Measurements from ENCODE around the gene RPL18A.

RPL18A gene

GRCh38 chr19:17841810-17842662, 17.7 kb upstream of the RPL18A start:
- in situ Hi-C loops (cut with MboI; ENCODE audit: low sequenced_read_pairs) = no loop called here

GRCh38 chr19:17842663-17843291, 16.9 kb upstream of the RPL18A start:
- in situ Hi-C loops (cut with MboI; ENCODE audit: low sequenced_read_pairs) = no loop called here

GRCh38 chr19:17843292-17843827, 16.4 kb upstream of the RPL18A start:
- in situ Hi-C loops (cut with MboI; ENCODE audit: low sequenced_read_pairs) = no loop called here

GRCh38 chr19:17843908-17844490, 15.7 kb upstream of the RPL18A start:
- in situ Hi-C loops (cut with MboI; ENCODE audit: low sequenced_read_pairs) = no loop called here

DNA sequence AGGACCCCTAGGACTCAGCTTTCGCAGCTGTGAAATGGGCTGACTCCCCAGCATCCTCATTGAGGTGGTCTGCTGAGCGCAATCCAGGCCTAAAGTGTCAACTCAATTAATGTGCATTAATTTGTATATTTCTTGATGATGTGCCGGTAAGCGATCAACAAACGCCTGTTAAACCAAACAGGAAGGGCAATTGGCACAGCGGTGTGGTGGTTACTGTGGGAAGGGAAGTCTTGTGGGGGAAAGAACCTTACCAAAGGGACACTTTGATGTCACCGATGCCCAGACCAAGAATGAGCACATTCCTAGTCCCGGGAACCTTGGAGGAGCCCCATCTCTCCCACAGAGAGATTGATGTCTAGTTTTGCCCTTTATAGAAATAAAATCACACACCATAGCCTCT, 13.6 kb upstream of the RPL18A start:
- in situ Hi-C loops (cut with MboI; ENCODE audit: low sequenced_read_pairs) = no loop called here

- in situ Hi-C loops (cut with MboI; ENCODE audit: low sequenced_read_pairs) = no loop called here
Observed at GRCh38 chr19:17847538-17848366, 12.0 kb upstream of the RPL18A start, which contains the start of gene JAK3. TSS of gene JAK3 (minus strand) at chr19:17847982. CDS start at chr19:17844417, 3,565 bp downstream.

GRCh38 chr19:17848595-17849292, 11.0 kb upstream of the RPL18A start:
- in situ Hi-C loops (cut with MboI; ENCODE audit: low sequenced_read_pairs) = no loop called here

DNA sequence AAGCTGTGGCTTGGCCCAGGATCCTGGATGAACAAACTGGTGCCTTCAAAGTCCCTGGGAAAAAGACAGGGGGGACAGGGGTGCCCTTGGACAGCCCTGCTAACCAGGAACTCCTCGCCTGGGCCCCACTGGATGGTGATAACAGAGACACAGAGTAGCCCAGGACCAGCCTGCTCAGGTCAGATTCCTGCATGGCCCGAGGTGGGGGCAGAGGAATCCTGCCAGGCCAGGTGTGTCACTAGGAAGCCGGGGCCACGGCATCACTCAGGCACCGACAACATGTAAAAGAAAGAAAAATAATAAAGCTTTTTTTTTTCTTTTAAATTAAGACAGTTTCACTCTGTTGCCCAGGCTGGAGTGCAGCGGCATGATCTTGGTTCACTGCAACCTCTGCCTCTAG, 5.6 kb upstream of the RPL18A start:
- in situ Hi-C loops (cut with MboI; ENCODE audit: low sequenced_read_pairs) = no loop called here

DNA sequence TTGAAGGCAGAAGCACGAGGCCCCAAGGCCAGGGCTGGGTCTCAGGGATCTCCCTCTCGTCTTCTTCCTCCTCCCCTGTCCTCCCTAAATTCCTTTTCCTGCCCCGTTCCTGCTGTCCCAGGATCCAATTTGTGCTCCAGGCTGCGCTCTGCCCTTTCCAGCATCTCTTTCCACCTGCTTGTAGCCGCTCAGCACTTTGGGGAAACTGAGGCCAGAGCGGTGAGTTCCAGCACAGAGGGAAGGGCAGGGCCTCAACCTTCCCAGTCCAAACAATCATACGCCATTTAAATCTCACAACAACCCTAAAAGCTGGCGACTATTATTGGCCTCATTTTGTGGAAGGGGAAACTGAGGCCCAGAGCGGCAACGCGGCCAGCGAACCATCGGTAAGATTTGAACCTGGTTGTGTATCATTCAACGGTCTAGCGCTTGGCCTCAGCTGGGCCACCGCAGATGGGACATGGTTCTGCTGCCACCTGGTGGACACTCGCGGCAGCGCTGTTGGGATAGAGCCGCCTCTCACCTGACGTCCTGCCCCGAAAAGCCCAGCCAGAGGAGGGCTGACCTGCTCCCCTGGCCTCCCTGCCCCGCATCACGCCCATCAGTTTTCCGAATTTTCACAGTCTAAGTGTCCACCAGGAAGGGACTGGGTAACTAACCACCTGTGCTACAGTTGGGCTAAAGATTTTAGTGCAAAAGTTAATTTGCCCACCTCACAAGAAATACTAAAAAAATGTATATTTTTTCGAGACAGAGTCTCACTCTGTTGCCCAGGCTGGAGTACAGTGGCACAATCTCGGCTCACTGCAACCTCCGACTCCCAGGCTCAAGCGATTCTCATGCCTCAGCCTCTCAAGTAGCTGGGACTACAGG, 4.2 kb upstream of the RPL18A start:
- in situ Hi-C loops (cut with MboI; ENCODE audit: low sequenced_read_pairs) = no loop called here

DNA sequence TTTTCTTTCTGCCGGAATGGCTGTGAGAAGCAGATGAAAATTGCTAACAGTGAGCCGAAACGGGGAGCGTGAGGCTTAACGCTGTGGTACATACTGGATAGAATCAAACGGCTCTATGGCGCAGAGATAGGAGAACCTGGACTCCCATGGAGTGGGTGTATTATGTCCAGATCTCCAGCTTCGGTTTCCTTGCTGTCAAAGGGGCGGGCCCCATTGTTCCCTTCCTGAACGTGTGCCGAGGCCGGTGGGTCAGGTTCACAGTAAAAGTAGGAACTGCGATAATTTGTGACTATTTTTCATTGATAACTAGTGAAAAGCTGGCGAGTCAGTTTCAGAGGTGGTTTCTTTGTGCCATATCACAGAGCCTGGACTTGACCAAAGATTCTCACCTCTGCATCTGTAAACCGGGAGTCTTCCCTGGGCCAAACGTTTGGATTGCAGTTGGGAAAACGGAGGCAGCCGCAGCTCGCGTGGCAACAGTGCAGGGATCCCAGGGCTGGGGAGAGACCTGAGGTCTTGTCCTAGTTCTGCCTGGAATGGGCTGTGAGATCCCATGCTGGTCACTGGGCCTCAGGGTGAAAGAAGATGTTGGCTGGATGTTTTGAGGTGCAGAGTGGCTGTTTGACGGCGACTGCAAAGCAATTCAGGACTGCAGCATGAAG, 752 bp downstream of the RPL18A start:
- in situ Hi-C loops (cut with MboI; ENCODE audit: low sequenced_read_pairs) = no loop called here

DNA sequence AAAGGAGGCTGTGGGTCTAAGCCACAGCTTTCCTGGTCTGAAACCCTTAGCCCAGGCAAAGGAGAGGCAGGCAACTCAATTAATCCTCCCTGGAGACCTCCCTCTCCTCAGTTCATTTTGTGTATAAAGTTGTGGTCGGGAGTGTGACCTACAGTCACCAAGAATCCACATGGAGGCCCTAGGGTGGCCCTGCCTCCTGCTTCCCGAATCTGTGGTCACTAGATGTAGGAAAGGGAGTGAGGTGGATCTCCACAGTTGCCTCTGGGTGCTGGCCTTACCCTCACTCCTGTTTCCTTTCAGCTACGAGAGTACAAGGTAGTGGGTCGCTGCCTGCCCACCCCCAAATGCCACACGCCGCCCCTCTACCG, 1.3 kb downstream of the RPL18A start:
- in situ Hi-C loops (cut with MboI; ENCODE audit: low sequenced_read_pairs) = no loop called here

DNA sequence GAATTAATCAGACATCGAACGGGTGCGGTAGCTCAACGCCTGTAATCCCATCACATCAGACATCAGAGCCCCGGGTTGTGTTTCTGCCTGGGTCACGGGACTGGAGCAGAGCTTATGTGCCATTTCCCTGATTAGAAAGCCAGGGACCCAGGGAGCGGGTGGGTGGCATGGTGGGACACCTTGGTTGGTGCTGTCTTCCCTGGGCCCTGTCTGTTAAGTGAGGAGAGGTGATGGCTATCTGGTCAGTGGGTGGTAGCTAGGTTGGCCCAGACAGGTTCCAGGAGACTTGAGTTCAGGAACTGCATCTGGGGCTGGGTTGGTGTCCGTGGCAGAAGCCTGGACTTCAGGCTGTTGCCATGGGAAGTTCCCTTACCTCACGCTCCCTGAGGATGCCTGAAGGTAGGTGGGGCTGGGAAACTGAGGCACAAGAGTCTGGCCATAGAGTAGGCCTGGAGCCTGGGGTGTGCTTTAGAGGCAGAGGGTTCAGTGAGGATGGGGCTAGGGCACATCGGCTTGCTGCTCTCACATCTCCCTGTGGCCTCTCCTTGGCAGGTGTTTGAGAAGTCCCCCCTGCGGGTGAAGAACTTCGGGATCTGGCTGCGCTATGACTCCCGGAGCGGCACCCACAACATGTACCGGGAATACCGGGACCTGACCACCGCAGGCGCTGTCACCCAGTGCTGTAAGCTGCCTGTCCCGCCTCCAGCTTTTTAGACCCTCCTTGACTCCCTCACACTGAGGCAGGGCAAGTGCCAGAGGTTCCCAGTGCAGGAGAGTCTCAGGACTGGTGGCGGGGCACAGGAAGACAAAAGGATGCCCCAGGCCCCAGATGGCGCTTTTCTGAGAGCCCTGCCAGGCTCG, 2.1 kb downstream of the RPL18A start:
- in situ Hi-C loops (cut with MboI; ENCODE audit: low sequenced_read_pairs) = no loop called here

DNA sequence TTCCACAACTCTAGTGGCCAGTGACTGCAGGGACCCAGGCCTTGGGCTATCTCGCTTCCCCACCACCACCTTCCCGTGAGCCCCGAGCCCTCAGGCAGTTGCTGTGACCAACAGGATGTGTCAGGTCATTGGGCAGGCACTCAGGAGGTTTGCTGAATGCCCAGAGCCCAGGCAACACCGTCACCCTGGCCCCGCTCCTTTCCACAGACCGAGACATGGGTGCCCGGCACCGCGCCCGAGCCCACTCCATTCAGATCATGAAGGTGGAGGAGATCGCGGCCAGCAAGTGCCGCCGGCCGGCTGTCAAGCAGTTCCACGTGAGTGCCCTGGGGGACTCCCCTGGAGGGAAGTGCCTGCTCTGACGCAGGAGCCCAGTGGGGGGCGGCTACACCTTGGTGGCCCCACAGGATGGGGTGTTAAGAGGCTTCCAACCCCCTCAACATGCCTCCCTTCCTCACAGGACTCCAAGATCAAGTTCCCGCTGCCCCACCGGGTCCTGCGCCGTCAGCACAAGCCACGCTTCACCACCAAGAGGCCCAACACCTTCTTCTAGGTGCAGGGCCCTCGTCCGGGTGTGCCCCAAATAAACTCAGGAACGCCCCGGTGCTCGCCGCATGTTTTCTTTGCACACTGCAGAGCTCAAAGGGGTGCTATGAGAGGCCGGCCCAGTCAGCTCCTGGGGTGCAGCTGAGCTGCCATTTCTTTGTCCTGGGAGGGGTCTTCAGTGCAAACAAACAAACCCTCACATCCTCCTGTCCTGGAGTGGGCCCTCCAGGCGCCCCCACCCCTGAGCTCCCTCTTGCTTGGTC, 3.2 kb downstream of the RPL18A start:
- in situ Hi-C loops (cut with MboI; ENCODE audit: low sequenced_read_pairs) = no loop called here

DNA sequence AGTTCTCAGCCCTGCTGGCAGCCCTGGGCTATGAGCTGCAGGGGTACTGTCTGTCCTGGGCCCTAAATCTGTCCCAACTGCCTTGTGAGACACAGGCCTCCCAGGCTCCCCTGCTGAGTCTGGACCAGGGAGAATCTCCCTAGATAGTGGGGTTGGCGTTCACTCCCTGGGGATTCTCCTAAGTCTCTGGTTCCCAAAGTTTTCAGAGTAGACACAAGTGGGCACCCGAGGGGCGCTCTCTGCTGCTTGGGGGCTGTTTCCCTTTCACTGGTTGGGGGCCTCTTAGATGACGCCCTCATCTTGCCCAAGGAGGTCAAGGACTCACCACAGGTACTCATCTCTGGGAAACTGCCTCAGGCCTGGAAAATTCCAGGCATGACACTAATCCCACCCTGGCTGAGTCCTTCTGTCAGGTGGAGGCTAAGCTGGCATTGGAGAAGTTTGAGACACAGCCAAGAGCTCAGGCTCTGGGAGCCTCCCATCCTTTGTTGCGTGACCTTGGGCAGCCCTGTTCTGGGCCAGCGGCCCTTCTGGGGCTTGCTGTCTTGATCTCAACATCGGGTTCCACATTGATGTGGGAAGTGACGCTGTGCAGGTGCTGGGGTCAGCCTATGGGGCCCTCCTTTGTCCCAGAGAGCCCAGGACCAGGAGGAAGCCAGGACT, 3.9 kb downstream of the RPL18A start:
- in situ Hi-C loops (cut with MboI; ENCODE audit: low sequenced_read_pairs) = no loop called here

DNA sequence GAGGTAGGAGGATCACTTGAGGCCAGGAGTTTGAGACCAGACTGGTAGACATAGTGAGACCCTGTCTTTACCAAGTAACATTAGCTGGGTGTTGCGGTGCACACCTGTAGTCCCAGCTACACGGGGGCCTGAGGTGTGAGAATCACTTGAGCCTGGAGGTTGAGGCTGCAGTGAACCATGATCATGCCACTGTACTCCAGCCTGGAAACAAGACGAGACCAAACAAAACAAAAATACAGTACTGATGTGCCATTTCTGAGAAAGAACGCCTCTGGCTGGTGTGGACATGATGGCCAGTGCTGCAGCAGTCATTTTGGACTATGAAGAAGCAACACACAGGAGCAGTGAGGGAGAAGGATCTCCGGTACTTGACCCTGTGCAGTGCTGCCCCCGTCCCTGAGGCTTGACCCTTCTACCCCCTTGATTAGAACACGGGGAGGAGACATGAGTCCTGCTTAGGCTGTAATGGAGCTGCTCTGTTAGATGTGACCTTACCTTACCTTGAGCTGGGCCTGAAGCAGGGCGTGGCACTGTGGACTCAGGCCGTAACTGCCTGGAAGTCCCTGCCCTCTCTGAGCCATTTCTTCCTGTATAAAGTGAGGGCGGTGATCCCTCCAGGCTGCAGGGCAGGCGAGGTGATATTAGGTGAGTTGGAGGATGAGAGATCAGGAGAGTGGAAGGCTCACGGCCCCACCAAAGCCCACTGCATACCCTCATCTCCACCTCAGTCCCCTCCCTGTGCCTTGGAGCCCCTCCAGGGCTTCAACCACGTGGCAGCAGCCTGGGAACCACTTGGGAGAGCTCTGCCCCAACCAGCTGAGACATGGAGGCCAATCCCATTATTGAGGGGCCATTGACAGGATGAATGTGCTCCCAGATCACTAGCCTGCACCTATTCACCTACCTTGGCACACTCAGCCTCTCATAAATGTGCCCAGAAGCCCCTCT, 5.9 kb downstream of the RPL18A start:
- in situ Hi-C loops (cut with MboI; ENCODE audit: low sequenced_read_pairs) = no loop called here

Measured in HL-60/S4 treated with phorbol 12-myristate 13-acetate at 8.2 ng/mL for 4 days and 3 days (cell line).